DMS114 treated with DMSO at 0.1 percent for 48 hours (cell line): ENCODE measurements around the gene CIRBP.
A peak's percentile ranks its signal among the peaks of the same experiment; 100 is the strongest.

Experiments used
- DNase-seq: peaks from one replicate; lab custom pipeline; 2025; ENCODE audit not compliant: unreplicated experiment; lab: John Stamatoyannopoulos, UW

The CIRBP gene

GRCh38 chr19:1269065-1269477 lies at the start of gene CIRBP:
Gene CIRBP (plus strand): TSS chr19:1269332. CDS start chr19:1270934, 1,602 bp downstream.
- DNase-seq, result peak; percentile 86

DNA sequence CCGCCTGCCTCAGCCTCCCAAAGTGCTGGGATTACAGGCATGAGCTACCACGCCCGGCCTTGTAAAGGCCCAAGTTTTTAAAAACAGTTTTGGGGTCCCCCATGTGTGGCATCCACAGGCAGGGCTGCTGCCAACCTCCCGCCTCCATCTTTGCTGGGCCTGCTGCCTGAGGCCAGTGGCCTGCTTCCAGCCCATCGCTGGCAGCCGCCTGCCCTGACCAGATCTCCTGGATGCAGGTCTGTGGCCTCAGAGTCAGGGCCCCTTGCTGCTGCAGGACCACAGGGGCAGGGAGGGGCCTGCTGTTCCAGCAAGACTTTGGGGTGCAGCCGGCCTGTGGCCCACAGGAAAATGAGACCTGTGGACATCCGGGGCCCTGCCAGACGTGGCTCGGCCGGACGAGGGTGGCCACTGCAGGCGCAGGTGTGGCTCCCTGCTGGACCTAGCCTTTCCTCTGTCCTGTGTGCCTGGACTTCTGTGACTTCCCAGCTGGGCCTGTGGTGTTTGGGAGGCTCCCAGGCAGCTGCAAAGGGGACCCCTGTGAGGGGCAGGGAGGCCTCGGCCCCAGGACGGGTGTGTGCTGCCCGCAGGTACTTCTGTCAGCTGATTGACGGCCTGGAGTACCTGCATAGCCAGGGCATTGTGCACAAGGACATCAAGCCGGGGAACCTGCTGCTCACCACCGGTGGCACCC lies 49.2 kb upstream of the CIRBP start:
- no peak for DNase-seq

- no peak for DNase-seq
Measured at GRCh38 chr19:1220477-1220930, 48.6 kb upstream of the CIRBP start.

DNA sequence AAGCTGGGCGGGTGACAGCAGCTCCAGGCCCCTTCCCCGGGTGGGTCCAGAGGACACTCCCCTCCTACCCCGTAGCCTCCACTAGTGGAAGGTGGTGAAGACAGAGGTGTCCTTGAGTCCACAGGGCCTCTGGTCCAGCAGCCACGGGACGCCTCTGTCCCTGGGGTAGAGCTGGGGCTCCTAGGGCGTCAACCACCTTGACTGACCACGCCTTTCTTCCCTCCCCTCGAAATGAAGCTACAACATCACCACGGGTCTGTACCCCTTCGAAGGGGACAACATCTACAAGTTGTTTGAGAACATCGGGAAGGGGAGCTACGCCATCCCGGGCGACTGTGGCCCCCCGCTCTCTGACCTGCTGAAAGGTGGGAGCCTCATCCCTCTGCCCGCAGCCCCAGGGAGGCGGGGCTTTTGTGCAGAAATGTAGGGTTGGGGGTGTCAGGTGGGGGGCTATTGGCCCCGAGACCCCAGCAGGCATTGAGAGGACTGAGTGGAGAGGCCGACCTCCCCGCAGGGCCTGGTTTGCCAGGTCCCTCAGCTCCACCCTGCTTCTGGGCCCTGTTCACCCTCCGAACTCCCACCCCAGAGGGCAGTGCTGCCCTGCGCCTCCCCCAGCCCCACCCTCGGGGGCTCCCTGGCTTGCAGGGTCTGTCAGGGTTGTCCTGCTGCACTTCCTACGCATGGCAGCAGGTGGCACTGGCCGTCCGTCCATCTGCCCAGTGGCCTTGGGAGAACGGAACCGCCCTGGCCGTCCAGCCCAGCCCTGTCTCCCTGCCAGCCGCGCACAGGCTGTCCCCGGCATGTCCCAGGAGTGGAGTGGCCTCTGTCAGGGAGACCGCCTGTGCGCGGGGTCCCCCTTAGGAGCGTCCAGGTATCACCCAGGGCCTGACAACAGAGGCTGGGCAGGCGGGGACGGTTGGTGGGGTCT lies 47.9 kb upstream of the CIRBP start:
- no peak for DNase-seq

- no peak for DNase-seq
Measured at GRCh38 chr19:1221904-1222255, 47.3 kb upstream of the CIRBP start.

- DNase-seq, result no peak
Measured at GRCh38 chr19:1222394-1222793, 46.7 kb upstream of the CIRBP start.

GRCh38 chr19:1223018-1223855 lies 45.9 kb upstream of the CIRBP start:
- DNase-seq, result no peak

- DNase-seq, result no peak
Measured at GRCh38 chr19:1224047-1224825, 44.9 kb upstream of the CIRBP start.

DNA sequence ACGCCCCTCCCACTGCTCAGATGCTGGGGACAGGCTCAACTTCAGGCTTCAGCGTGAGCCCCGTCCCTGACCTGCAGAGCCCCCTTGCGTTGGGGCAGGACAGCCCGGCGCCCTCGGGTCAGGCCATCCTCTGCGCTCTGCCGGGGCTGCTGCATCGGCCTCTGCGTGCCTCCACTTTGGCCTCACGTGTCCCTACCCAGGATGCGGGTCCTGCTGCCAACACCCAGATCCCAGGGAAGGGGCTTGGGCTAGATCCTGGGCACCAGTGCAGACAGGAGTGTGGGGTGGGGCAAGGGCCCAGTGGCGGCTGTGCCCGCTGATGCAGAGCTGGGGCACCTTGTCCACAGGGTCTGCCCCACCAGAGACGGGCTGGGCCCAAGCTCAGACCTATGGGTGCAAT lies 44.3 kb upstream of the CIRBP start:
- no peak for DNase-seq

GRCh38 chr19:1225440-1226226 lies 43.5 kb upstream of the CIRBP start:
- no peak for DNase-seq

DNA sequence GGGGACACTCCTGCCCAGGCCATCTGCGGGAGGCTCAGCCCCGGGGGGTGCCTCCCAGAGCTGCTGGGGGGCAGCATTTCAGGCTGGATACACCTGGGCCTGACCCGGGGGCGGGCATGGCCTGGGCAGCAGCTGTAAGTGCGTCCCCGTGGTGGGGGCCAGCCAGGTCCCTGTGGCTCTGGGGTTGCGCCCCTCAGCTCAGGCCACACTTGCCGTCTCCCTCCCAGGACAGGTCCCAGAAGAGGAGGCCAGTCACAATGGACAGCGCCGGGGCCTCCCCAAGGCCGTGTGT lies 43.0 kb upstream of the CIRBP start:
- no peak for DNase-seq

GRCh38 chr19:1226522-1227303 lies 42.4 kb upstream of the CIRBP start:
- no peak for DNase-seq

DNA sequence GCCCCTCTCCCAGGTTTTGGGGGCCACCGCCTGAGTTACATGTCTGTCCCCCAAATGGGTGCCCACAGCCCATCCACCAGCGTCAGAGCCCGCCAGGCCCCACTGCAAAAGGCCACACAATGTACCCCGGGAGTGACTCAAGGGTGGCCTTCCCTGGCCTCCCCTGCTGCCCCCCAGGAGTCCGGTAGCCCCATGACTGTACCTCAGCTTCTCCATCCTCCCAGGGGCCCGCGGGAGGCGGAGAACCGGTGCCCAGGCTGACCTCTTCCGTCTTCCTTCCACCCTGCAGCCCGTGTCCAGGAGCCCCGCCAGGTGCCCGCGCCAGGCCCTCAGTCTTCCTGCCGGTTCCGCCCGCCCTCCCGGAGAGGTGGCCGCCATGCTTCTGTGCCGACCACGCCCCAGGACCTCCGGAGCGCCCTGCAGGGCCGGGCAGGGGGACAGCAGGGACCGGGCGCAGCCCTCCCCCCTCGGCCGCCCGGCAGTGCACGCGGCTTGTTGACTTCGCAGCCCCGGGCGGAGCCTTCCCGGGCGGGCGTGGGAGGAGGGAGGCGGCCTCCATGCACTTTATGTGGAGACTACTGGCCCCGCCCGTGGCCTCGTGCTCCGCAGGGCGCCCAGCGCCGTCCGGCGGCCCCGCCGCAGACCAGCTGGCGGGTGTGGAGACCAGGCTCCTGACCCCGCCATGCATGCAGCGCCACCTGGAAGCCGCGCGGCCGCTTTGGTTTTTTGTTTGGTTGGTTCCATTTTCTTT lies 41.7 kb upstream of the CIRBP start:
- no peak for DNase-seq

- no peak for DNase-seq
Measured at GRCh38 chr19:1228161-1228957, 40.8 kb upstream of the CIRBP start.

DNA sequence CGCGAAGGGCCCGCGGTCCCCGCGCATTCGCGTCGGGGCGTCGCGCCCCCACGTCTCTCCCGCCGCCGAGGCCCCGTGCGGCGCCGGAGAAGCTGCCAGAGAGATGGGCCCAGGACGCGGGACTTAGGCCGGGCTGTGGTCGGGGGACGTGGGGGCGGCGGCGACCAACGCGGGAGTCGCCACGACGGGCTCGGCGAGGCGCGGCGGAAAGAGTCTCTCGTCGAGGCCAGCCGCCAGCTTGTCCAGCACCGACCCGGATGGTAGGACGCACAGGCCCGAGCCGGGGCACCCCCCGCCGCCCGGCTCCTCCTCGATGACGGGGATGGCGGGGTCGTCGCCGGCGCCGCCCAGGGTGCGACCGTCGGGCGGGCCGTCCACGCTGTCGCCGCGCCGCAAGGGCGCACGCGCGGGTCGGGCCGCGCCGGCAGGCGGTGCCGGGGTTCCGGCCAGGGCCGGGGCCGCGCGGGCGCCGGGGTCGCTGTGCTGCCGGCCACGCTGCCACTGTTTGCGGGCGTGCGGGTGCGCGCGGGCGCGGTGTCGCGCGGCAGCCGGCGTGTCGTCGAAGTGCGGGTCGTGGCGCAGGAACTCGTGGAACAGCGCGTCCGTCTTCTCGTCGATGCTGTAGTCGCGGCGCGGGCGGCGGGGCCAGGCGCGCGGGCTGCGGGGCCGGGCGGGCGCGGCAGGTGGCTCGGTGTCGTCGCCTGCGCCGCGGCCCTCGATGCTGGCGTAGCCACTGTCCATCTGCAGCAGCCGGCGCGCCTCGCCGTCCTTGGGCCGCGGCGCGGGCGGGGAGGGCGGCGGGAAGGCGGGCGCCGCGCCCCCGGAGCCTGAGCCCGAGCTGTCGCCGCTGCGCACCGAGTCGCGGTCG lies 39.8 kb upstream of the CIRBP start:
- DNase-seq, result no peak

- no peak for DNase-seq
Measured at GRCh38 chr19:1229924-1230782, 39.0 kb upstream of the CIRBP start.
